IMR-90 (cell line): ENCODE data around the gene CSN1S1. TPM values are rescaled to one million over a fixed set of nuclear protein-coding genes. Genes with fewer than 3 reads are reported as not detected.

Experiments
- ATAC-seq: fragments of 200-7000 bp; cut with Tn5 transposase; 2 replicates; pipeline ENCODE4 v1.9.1; 2020; ENCODE audit warnings: low read depth, mild to moderate bottlenecking, moderate library complexity
- BruUV-seq: library from RNA; stranded (reverse); fragments of 400-500 nt; replicated peaks from 2 replicates; lab custom pipeline; 2021; lab: Mats Ljungman, UMichigan
- CTCF ChIA-PET: fragments of 300-600 bp; formaldehyde crosslinking; extraction: SDS; loops from one replicate; lab custom pipeline; 2021; ENCODE audit warnings: antibody characterized with exemption; lab: Yijun Ruan, JAX
- POLR2A ChIA-PET: fragments of 300-600 bp; sonication (Branson Sonifier 250); formaldehyde crosslinking; loops from one replicate; lab custom pipeline; 2022; ENCODE audit warnings: antibody characterized with exemption; ENCODE audit not compliant: unreplicated experiment; lab: Charles Lee
- DNase-seq: peaks from one replicate; pipeline ENCODE4 v3.0.0; 2013
- H2AFZ ChIP-seq: replicated peaks from 2 replicates; pipeline ENCODE3; 2013; ENCODE audit warnings: low read length, mild to moderate bottlenecking; ENCODE audit not compliant: poor library complexity
- H2AK5ac ChIP-seq: 2 replicates; pipeline ENCODE4 v1.6.1; 2013; ENCODE audit warnings: low read depth, low read length, inconsistent platforms
- H2AK9ac ChIP-seq: replicated peaks from 2 replicates; pipeline ENCODE3; 2013; ENCODE audit warnings: mild to moderate bottlenecking, low read depth, low read length, moderate library complexity; ENCODE audit not compliant: poor library complexity
- H2BK120ac ChIP-seq: 2 replicates; pipeline ENCODE4 v1.6.1; 2013; ENCODE audit warnings: low read depth, low read length, inconsistent platforms
- H2BK15ac ChIP-seq: 3 replicates; pipeline ENCODE4 v1.6.1; 2013; ENCODE audit warnings: low read depth, low read length, inconsistent platforms
- H2BK20ac ChIP-seq: 2 replicates; pipeline ENCODE4 v1.6.1; 2013; ENCODE audit warnings: low read depth, mild to moderate bottlenecking, inconsistent platforms, low read length, moderate library complexity
- H2BK5ac ChIP-seq: 2 replicates; pipeline ENCODE4 v1.6.1; 2013; ENCODE audit warnings: mild to moderate bottlenecking, low read depth, low read length, inconsistent platforms; ENCODE audit not compliant: poor library complexity, severe bottlenecking
- H3K14ac ChIP-seq: replicated peaks from 2 replicates; pipeline ENCODE4 v1.6.1; 2013; ENCODE audit warnings: low read depth, low read length, inconsistent platforms
- H3K18ac ChIP-seq: 2 replicates; pipeline ENCODE4 v1.6.1; 2013; ENCODE audit warnings: low read depth, low read length, control low read depth
- H3K23ac ChIP-seq: 2 replicates; pipeline ENCODE4 v1.6.1; 2013; ENCODE audit warnings: low read depth, low read length, inconsistent platforms
- H3K27ac ChIP-seq: 2 replicates; pipeline ENCODE4 v1.5.1; 2013; ENCODE audit warnings: mild to moderate bottlenecking, control low read depth, low read length; ENCODE audit not compliant: insufficient read depth
- H3K27me3 ChIP-seq: 2 replicates; pipeline ENCODE4 v1.6.1; 2013; ENCODE audit warnings: low read length; ENCODE audit not compliant: control insufficient read depth, insufficient read depth
- H3K36me3 ChIP-seq: 2 replicates; pipeline ENCODE4 v1.6.1; 2013; ENCODE audit warnings: low read length, mixed read lengths; ENCODE audit not compliant: control insufficient read depth, insufficient read depth
- H3K4ac ChIP-seq: 2 replicates; pipeline ENCODE4 v1.6.1; 2013; ENCODE audit warnings: low read depth, low read length, inconsistent platforms
- H3K4me1 ChIP-seq: 2 replicates; pipeline ENCODE4 v1.6.1; 2013; ENCODE audit warnings: low read length, mixed read lengths; ENCODE audit not compliant: control insufficient read depth, insufficient read depth
- H3K4me2 ChIP-seq: 2 replicates; pipeline ENCODE4 v1.6.1; 2013; ENCODE audit warnings: low read depth, mild to moderate bottlenecking, control low read depth, low read length, moderate library complexity
- H3K4me3 ChIP-seq: 2 replicates; pipeline ENCODE4 v1.5.1; 2013; ENCODE audit warnings: low read depth, mild to moderate bottlenecking, control low read depth, low read length, moderate library complexity; ENCODE audit not compliant: insufficient read depth
- H3K56ac ChIP-seq: 2 replicates; pipeline ENCODE4 v1.6.1; 2013; ENCODE audit warnings: low read length, inconsistent platforms; ENCODE audit not compliant: insufficient read depth; ENCODE audit errors: extremely low read depth
- H3K79me1 ChIP-seq, 2 experiments: 2 replicates each; pipeline ENCODE4 v1.6.1; 2013; ENCODE audit warnings: low read length in 2 of 2, inconsistent platforms in 1 of 2, low read depth in 1 of 2
- H3K9ac ChIP-seq: 2 replicates; pipeline ENCODE4 v1.6.1; 2013; ENCODE audit warnings: low read depth, low read length, control low read depth
- H3K9me1 ChIP-seq: 2 replicates; pipeline ENCODE4 v1.6.1; 2013; ENCODE audit warnings: low read length, inconsistent platforms; ENCODE audit not compliant: insufficient read depth
- H3K9me3 ChIP-seq: 2 replicates; pipeline ENCODE4 v1.6.1; 2013; ENCODE audit warnings: low read length; ENCODE audit not compliant: control insufficient read depth, insufficient read depth
- H4K20me1 ChIP-seq: 2 replicates; pipeline ENCODE4 v1.6.1; 2013; ENCODE audit warnings: low read length, inconsistent platforms; ENCODE audit not compliant: insufficient read depth
- H4K5ac ChIP-seq: 2 replicates; pipeline ENCODE4 v1.6.1; 2013; ENCODE audit warnings: mild to moderate bottlenecking, low read depth, low read length, control low read depth
- H4K8ac ChIP-seq, 2 experiments: 2 replicates each; pipeline ENCODE4 v1.6.1; 2013; ENCODE audit warnings: low read depth in 2 of 2, low read length in 2 of 2, control low read depth in 1 of 2, inconsistent platforms in 1 of 2
- H4K91ac ChIP-seq: 2 replicates; pipeline ENCODE4 v1.6.1; 2013; ENCODE audit warnings: low read depth, low read length, inconsistent platforms; ENCODE audit not compliant: insufficient read depth
- BHLHE40 ChIP-seq: fragments of 150-350 bp; IDR thresholded peaks from 2 replicates; pipeline ENCODE4 v1.6.1; 2016; ENCODE audit warnings: mild to moderate bottlenecking, low read depth, low read length
- CEBPB ChIP-seq: IDR thresholded peaks from 2 replicates; pipeline ENCODE4 v1.6.1; 2012; ENCODE audit warnings: low read depth, low read length, improper control_type of control experiment
- CHD1 ChIP-seq: IDR thresholded peaks from 2 replicates; pipeline ENCODE4 v1.6.1; 2012; ENCODE audit warnings: low read depth, low read length, improper control_type of control experiment
- CTCF ChIP-seq: conservative IDR thresholded peaks from 2 replicates; pipeline ENCODE4 v1.5.1; 2012; ENCODE audit warnings: mild to moderate bottlenecking, low read depth, low read length, improper control_type of control experiment
- FOS ChIP-seq: fragments of 150-350 bp; IDR thresholded peaks from 2 replicates; pipeline ENCODE4 v1.6.1; 2016; ENCODE audit warnings: low read depth, low read length
- MAFK ChIP-seq: IDR thresholded peaks from 2 replicates; pipeline ENCODE4 v1.6.1; 2012; ENCODE audit warnings: low read depth, low read length, improper control_type of control experiment
- MAZ ChIP-seq: IDR thresholded peaks from 2 replicates; pipeline ENCODE4 v1.6.1; 2012; ENCODE audit warnings: low read depth, mild to moderate bottlenecking, low read length, improper control_type of control experiment, moderate library complexity, borderline replicate concordance
- MXI1 ChIP-seq: IDR thresholded peaks from 2 replicates; pipeline ENCODE4 v1.6.1; 2012; ENCODE audit warnings: low read depth, mild to moderate bottlenecking, low read length, moderate library complexity, borderline replicate concordance
- NFE2L2 ChIP-seq: fragments of 150-350 bp; IDR thresholded peaks from 2 replicates; pipeline ENCODE4 v1.6.1; 2016; ENCODE audit warnings: low read depth, mild to moderate bottlenecking, low read length
- POLR2A ChIP-seq: IDR thresholded peaks from 2 replicates; pipeline ENCODE4 v1.6.1; 2012; ENCODE audit warnings: mild to moderate bottlenecking, low read depth, low read length
- RAD21 ChIP-seq: IDR thresholded peaks from 2 replicates; pipeline ENCODE4 v1.6.1; 2012; ENCODE audit warnings: low read length, improper control_type of control experiment
- RCOR1 ChIP-seq: IDR thresholded peaks from 2 replicates; pipeline ENCODE4 v1.6.1; 2012; ENCODE audit warnings: mild to moderate bottlenecking, low read length, improper control_type of control experiment; ENCODE audit not compliant: insufficient replicate concordance
- RFX5 ChIP-seq: IDR thresholded peaks from 2 replicates; pipeline ENCODE4 v1.8.0; 2012; ENCODE audit warnings: low read depth, mild to moderate bottlenecking, low read length, moderate library complexity
- SMC3 ChIP-seq: fragments of 150-350 bp; IDR thresholded peaks from 2 replicates; pipeline ENCODE4 v1.6.1; 2016; ENCODE audit warnings: low read depth, mild to moderate bottlenecking, antibody characterized with exemption, low read length, moderate library complexity
- USF2 ChIP-seq: fragments of 150-350 bp; IDR thresholded peaks from 2 replicates; pipeline ENCODE4 v1.6.1; 2017; ENCODE audit warnings: mild to moderate bottlenecking, antibody characterized with exemption, low read length, low read depth
- WGBS, 2 experiments: methylation state at CpG; one replicate each; pipeline versions ENCODE4 v1.1.5 to v1.1.7; 2013; ENCODE audit warnings: missing lambda C conversion rate in 2 of 2; ENCODE audit not compliant: insufficient read length in 1 of 2; ENCODE audit errors: extremely low coverage in 2 of 2; 5-methylcytosine and 5-hydroxymethylcytosine counted together
- dilution Hi-C: fragments of 300-500 bp; cut with HindIII; formaldehyde crosslinking; loops from one replicate; pipeline ENCODE4 v1.14.3; 2018; ENCODE audit warnings: low sequenced_read_pairs; ENCODE audit not compliant: unreplicated experiment
- in situ Hi-C: fragments of 300-500 bp; cut with MboI; formaldehyde crosslinking; loops from 3 replicates; pipeline ENCODE4 v1.14.3; 2019; ENCODE audit warnings: low sequenced_read_pairs, inconsistent platforms, mixed read lengths
- intact Hi-C: fragments of 100-400 bp; cut with micrococcal nuclease; formaldehyde crosslinking; loops from 2 replicates; pipeline ENCODE4 v1.10.0; 2022
- polyA plus RNA-seq, 3 experiments: library from polyadenylated mRNA; depleted of rRNA; stranded (reverse); fragments of >200 nt; gene quantifications; 2 replicates each; pipeline ENCODE4 v1.2.3, GENCODE V29; 2012; ENCODE audit warnings: low replicate concordance in 1 of 3
- total RNA-seq: library from RNA; depleted of rRNA; stranded (reverse); fragments of >200 nt; gene quantifications from 2 replicates; pipeline ENCODE4 v1.2.3, GENCODE V29; 2012
- TF ChIP-seq, protein P1 (sequence below): fragments of 150-350 bp; IDR thresholded peaks from 2 replicates; pipeline ENCODE4 v1.6.1; 2016; ENCODE audit warnings: low read depth, mild to moderate bottlenecking, low read length, moderate library complexity, borderline replicate concordance

Gene CSN1S1
- total and polyA plus RNA-seq, 2 of the 4 experiments (the other 2 are of a cell fraction), result not detected

DNA sequence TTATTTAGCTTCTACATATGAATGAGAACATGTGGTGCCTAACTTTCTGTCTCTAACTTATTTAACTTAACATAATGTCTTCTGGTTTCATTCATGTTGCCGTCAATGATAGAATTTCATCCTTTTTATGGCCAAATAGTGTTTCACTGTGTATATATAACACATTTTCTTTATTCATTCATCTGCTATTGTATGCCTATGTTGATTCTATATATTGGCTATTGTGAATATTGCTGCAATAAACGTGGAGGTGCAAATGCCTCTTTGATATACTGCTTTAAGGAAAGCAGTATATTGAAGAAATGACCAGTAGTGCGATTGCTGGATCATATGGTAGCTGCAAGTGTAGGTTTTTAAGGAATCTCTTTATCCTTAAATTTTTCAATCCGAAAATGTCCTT is 10.0 kb upstream of the CSN1S1 start:
- DNase-seq (no peak), ATAC-seq (no peak)
- H2AK9ac ChIP-seq, result no peak overlapping the region
- H3K9ac ChIP-seq, result no peak overlapping the region
- no peaks in the 10 kb centered on the region for H3K9me1 ChIP-seq
- dilution Hi-C loops (no loop called here), intact Hi-C loops (no loop called here), in situ Hi-C loops (no loop called here)
- H4K5ac ChIP-seq, result no peak overlapping the region
- POLR2A ChIA-PET, result no interaction called here
- no peak overlapping the region for H2BK120ac ChIP-seq
- H2AFZ ChIP-seq, result no peak overlapping the region
- H3K36me3 ChIP-seq, result no peaks in the 10 kb centered on the region
- no peak overlapping the region for H2BK5ac ChIP-seq
- H3K4me1 ChIP-seq, result no peaks in the 10 kb centered on the region
- no peaks in the 10 kb centered on the region for H3K79me1 ChIP-seq
- no peak overlapping the region for H3K4me3 ChIP-seq
- TF ChIP-seq CEBPB (no peak), CTCF (no peak), RAD21 (no peak), MAZ (no peak), POLR2A (no peak), MAFK (no peak), RFX5 (no peak), MXI1 (no peak), RCOR1 (no peak), SMC3 (no peak), NFE2L2 (no peak), BHLHE40 (no peak), USF2 (no peak), CHD1 (no peak), FOS (no peak)
- TF ChIP-seq, protein P1, sequence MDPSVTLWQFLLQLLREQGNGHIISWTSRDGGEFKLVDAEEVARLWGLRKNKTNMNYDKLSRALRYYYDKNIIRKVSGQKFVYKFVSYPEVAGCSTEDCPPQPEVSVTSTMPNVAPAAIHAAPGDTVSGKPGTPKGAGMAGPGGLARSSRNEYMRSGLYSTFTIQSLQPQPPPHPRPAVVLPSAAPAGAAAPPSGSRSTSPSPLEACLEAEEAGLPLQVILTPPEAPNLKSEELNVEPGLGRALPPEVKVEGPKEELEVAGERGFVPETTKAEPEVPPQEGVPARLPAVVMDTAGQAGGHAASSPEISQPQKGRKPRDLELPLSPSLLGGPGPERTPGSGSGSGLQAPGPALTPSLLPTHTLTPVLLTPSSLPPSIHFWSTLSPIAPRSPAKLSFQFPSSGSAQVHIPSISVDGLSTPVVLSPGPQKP, result no peak
- no peak overlapping the region for H2BK15ac ChIP-seq
- no peak overlapping the region for H3K14ac ChIP-seq
- no peak overlapping the region for H3K18ac ChIP-seq
- no CpG with 5 or more reads among the region's 4 CpGs for WGBS, 2 experiments
- CTCF ChIA-PET, result no interaction called here
- no peak overlapping the region for H3K23ac ChIP-seq
- no peak overlapping the region for H3K27ac ChIP-seq
- H3K56ac ChIP-seq, result no peak overlapping the region
- H3K4me2 ChIP-seq, result no peak overlapping the region
- no TSS peak for BruUV-seq
- H4K91ac ChIP-seq, result no peak overlapping the region
- H2BK20ac ChIP-seq, result no peak overlapping the region
- no peaks in the 10 kb centered on the region for H3K27me3 ChIP-seq
- H4K20me1 ChIP-seq, result no peaks in the 10 kb centered on the region
- no peak overlapping the region for H3K4ac ChIP-seq
- H2AK5ac ChIP-seq, result no peak overlapping the region
- H4K8ac ChIP-seq, result no peak overlapping the region
- no peaks in the 10 kb centered on the region for H3K9me3 ChIP-seq
